Lung microvascular endothelial cell (primary cell): Measurements from ENCODE around the gene PIM1. TPM values are rescaled to one million over a fixed set of nuclear protein-coding genes. Genes with fewer than 3 reads are reported as not detected.
"Not testable (repeated sequence)": the region's sequence is repeated elsewhere in the genome, so short reads cannot be mapped to it uniquely, and the experiment has no call there.

Experiments used
- DNase-seq, 2 donors: peaks; one replicate each; pipeline versions ENCODE4 v3.0.0 to v3.0.0-alpha.2; 2010; ENCODE audit warnings: low read depth in 2 of 2
- total RNA-seq: library from RNA; depleted of rRNA; stranded (reverse); fragments of >200 nt; gene quantifications from 2 replicates; pipeline ENCODE4 v1.2.1, GENCODE V29; 2014

Gene PIM1
- total RNA-seq, result 0.40 and 0.65 TPM in 2 replicates

DNA sequence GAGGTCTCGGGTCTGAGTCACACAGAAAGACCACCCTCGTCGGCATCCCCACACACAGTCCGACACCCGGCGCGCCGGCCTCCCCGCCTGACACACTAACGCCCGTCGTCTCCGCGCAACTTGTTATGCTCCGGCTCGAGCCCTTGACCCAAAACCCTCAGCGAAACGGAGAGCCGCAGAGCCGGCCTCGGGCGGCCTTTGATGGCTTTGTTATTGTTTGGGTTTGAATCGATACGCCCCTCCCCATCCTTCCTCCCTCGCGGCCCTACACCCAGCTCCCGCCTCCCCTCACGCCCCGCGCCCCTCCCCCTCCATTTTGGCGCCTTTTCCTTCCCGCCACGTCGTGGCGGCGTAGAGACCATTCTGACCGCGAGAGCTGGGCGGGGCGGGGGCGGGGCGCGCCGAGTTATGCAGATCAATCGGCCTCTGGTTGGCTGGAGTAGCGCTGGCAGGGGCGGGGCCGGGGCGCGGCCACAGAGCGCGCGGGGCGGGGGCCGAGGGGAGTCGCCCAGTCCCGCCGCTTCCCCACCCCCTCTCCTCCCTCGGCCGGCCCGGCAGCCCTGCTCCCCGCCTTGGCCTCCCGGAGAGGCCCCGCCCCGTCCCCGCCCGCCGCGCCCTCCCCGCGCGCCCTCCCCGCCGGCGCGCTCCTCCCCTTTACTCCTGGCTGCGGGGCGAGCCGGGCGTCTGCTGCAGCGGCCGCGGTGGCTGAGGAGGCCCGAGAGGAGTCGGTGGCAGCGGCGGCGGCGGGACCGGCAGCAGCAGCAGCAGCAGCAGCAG, at the start of gene PIM1:
Gene PIM1, plus strand, starts transcription at position 657 of the 777 bp plus-strand sequence. CDS start 424 bp downstream, outside the sequence.
- peak; percentile 96 to 98 for DNase-seq

GRCh38 chr6:37121556-37121955, 48.4 kb upstream of the PIM1 start:
- no peak for DNase-seq

DNA sequence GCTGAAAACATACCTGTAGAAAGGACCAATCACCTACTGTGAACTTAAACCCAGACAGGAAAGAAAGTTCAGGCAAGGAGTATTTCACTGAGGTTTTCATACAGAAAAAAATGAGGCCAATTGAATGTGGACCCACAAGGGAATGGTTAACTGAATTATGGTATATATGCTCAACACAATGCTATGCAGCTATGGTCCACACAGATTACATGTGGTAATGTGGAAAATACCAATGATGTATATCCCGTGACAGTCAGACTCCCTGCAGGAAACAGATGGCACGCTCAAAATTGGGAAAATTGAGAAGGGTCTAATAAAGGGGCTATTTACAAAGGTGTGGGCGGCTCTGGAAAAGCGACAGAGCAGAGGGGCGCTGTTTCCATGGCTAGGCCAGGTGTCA, 47.1 kb upstream of the PIM1 start:
- peak in 1 of 2 donors; percentile 11 for DNase-seq

GRCh38 chr6:37123957-37124729, 45.8 kb upstream of the PIM1 start:
- DNase-seq, result no peak

GRCh38 chr6:37125774-37126492, 44.0 kb upstream of the PIM1 start:
- DNase-seq, result no peak

DNA sequence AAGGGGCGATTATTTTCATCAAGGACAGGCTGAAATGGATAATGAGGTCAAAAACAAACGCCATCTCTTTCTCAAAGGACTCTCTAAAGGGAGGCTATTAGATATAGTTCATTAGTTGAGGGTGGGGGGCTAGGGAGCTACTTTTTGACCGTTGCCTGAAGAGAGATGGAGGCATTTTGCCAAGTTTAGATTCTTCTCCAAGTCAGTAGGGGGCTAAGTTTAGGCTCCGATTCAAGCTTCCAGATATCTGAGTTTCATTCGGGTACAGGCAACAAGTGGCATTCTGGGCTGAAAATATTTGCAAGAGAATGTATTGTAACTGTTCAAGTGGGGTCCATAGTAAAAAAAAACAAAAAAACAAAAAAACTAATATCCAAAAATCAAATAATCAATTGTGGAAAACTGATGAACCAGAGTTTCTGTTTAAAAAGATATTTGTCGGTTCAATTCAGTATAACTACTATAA, 43.4 kb upstream of the PIM1 start:
- no peak for DNase-seq

GRCh38 chr6:37126961-37127616, 42.9 kb upstream of the PIM1 start:
- DNase-seq, result no peak

- peak in 1 of 2 donors; percentile 49 for DNase-seq
Measured at GRCh38 chr6:37127961-37128862, 41.7 kb upstream of the PIM1 start.

DNA sequence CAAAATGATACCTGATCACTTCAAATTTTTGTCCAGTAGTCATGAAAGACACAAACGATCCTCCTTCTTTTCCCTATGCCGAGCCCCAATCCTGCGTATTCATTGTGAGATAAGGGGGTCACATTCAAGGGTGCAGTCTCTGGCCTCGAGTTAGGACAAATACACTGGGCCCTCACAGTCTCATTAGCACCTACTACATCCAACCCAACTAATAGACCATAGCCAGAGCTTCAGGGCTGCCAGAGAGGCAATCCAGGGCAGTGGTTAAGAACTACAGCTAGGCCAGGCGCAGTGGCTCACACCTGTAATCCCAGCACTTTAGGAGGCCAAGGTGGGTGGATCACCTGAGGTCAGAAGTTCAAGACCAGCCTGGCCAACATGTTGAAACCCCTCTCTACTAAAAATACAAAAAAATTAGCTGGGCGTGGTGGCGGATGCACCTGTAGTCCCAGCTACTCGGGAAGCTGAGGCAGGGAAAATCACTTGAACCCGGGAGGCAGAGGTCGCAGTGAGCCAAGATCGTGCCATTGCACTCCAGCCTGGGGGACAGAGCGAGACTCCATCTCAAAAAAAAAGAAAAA, 41.0 kb upstream of the PIM1 start:
- not testable (repeated sequence) for DNase-seq

DNA sequence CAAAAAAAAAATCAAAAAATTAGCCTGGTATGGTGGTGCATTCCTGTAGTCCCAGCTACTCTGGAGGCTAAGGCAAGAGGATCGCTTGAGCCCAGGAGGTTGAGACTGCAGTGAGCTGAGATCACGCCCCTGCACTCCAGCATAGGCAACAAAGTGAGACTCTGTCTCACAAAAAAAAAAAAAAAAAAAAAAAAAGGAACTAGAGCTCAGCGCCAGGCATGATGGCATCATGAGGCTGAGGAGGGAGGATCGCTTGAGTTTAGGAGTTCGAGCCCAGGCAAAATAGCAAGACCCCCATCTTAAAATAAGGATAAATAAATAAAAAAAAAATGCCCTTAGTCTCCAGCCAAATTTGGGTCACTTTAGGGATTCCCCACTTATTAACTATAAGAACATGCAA, 40.4 kb upstream of the PIM1 start:
- no peak for DNase-seq

- peak in 1 of 2 donors; percentile 59 for DNase-seq
Measured at GRCh38 chr6:37130704-37131103, 39.2 kb upstream of the PIM1 start.

DNA sequence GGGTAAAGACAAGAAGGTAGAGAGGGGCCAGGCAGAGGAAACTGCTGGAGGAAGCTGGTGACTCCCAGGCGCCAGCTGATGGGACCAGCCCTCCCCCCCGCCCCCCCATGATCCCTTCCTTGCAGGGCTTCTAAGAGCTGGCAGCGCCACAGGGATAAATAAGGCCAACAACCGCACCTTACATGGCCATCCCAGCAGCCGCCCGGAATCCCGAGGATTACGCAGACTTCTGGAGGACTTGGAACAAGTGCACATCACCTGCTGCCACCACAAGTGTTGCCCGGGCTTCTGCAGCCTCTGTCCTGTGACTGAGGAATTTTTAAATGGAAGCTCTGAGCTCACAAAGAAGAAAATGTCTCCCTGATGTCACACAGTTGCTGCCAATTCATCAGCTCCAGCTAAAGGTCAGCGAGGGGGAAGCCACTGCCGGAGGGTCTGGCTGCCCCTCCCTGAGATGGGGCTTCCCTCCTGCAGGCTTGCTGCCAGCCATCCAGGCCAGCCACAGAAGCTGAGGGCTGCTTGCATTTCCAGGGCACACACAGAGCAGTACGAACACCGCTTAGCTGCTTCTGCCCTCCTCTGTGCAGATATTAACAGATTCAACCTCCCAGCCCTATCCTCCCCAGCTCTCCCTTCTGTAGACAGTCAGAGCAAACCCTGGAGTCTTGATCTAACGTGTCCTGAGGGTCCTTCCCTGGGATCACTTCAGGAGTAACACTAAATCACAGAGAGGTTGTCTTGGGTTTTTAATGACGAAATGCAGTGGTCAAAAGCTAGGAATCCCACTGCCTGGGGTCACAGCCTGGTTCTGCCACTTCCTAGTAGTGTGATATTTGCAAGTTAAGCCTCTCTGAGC, 38.6 kb upstream of the PIM1 start:
- DNase-seq, result peak; percentile 18 to 51

DNA sequence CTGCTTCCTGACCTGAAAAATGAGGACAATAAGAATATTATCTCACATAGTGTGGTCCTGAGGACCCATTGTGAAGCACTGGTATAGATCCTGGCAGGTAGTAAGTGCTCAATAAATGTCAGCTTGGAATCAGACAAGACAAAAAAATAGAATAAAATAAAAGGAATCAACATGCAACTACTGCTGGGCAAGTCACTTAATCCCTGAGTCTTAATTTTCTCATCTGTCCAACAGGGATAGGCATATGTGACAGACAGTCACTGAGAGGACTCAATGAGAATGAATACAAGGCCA, 38.0 kb upstream of the PIM1 start:
- no peak for DNase-seq

DNA sequence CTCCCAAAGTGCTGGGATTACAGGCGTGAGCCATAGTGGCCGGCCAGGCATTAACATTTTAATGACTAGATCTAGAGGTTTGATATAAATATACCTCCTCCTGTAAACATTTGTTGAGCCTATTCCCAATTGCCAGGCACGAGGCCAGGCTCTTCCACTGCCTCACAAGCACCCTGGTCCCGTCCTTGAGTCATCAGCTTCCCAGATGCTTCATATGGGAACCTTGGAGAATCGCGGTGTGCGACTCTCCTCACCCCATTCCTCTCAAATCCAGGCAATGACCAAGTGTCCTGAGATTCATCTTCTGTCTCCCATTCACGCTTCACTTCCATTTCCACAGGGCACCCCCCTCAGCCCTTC, 35.9 kb upstream of the PIM1 start:
- peak in 1 of 2 donors; percentile 80 for DNase-seq

DNA sequence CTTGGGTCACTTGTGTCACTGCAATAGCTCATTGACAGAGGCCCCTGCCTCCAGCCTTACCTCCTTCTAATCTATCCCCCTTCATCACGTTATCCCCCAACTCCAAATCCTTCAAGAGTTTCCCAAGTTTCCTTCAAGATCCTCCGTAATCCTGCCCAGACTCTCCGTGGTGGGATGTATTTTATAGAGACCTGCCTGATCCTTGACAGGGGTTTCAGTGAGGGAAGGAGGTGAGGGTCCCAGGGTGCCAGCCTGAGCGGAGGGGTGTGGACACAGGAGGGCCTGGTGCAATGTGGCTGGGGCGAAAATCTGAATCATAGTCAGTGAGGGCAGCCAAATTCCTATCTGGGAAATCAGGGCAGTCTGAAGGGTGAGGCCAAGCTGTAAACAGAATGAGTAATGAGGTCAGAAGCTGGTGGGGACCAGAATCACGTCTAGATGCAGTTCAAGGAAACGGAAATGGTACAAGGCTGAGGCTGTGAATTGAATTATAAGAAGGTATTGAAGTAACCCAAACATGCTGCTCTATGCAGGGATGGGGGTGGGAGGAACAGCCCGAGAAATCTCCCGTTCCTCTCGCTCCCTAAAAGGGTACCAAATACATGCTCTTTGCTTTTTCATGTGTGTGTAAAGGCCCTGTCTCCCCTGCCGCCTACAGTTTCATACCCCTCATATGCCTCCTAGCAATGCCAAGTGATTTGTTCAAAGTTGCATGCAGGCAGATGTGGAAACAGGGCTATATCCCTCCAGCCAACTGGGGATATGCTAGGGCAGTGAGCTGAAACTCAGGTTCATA, 35.4 kb upstream of the PIM1 start:
- peak in 1 of 2 donors; percentile 95 for DNase-seq

- no peak for DNase-seq
Measured at GRCh38 chr6:37135835-37136694, 33.9 kb upstream of the PIM1 start.

DNA sequence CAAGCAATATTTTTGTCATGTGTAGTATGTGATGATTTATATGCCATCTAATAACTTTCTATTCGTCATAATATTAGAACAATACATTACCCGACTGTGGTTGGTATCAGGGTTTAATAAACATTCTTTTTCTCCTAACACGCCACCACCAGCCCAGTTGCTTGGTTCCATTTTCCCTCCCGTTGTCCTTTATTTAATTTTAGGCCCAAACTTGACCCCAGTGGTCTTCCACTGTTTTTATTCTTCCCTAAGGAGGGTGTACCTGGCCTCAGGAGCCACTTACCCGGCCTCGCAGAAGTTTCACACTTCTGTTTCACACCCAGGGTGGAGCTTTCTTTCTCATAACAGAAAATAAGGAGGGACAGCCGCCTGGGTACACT, 33.1 kb upstream of the PIM1 start:
- DNase-seq, result no peak
